Nephron progenitor cell (in vitro differentiated cells): Measurements from ENCODE around the gene NUDT21.

ENCODE experiments used
- DNase-seq: peaks from one replicate; pipeline ENCODE4 v3.0.0; 2021
- H3K27ac Mint-ChIP-seq: 2 replicates; pipeline ENCODE4 v1.8.0; 2021; ENCODE audit warnings: mild to moderate bottlenecking, moderate library complexity, mixed read lengths
- H3K27me3 Mint-ChIP-seq: 2 replicates; pipeline ENCODE4 v1.8.0; 2021; ENCODE audit warnings: mild to moderate bottlenecking, low read depth, mixed read lengths; ENCODE audit not compliant: poor library complexity
- H3K36me3 Mint-ChIP-seq: 2 replicates; pipeline ENCODE4 v1.8.0; 2021; ENCODE audit warnings: low read depth, mixed read lengths
- H3K4me1 Mint-ChIP-seq: 2 replicates; pipeline ENCODE4 v1.8.0; 2021; ENCODE audit warnings: mixed read lengths
- H3K4me3 Mint-ChIP-seq: 2 replicates; pipeline ENCODE4 v1.8.0; 2021; ENCODE audit warnings: mild to moderate bottlenecking, moderate library complexity, mixed read lengths
- H3K9me3 Mint-ChIP-seq: 2 replicates; pipeline ENCODE4 v1.8.0; 2021; ENCODE audit warnings: mild to moderate bottlenecking, moderate library complexity, mixed read lengths
- TF ChIP-seq, protein P1 (sequence below): fragments of 200-600 bp; sonication (generic); IDR thresholded peaks from 2 replicates; pipeline ENCODE4 v1.5.0; 2021; ENCODE audit warnings: antibody characterized with exemption

NUDT21 gene

DNA sequence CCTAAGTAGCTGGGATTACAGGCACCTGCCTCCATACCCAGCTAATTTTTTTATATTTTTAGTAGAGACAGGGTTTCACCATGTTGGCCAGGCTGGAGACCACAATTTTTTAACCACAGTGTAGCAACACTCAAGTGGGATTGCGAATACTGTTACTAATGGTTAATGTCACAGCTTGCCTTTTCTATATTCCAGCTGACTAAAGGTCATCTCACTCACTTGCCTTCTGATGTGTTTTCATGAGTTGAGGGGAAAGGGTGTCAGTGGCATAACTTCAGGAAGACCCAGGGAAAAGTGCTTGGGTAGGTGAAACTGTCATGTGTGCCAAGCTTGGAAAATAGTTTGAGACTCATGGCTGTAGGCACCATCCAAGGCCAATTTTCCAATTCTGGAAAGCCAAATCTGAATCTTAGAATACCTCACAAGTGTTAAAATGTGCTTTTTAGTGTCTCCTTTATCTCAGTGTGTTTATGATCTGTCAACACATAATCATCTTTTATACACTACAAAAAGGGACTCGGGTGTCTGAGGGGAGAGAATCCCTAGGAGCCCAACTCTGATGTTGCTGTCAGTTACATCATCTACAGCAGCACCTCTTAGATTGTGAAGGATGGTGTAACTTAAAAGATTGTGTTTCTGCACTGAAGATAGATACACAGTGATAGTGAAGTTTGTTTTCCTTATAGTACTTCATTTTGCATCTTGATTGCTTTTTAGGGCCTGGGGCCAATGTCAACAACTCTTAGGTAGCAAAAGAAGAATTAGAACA, 27.3 kb upstream of the NUDT21 start:
- H3K4me1 Mint-ChIP-seq = peaks cover 36% of the 10 kb centered on the region
- H3K9me3 Mint-ChIP-seq = no peaks in the 10 kb centered on the region

DNA sequence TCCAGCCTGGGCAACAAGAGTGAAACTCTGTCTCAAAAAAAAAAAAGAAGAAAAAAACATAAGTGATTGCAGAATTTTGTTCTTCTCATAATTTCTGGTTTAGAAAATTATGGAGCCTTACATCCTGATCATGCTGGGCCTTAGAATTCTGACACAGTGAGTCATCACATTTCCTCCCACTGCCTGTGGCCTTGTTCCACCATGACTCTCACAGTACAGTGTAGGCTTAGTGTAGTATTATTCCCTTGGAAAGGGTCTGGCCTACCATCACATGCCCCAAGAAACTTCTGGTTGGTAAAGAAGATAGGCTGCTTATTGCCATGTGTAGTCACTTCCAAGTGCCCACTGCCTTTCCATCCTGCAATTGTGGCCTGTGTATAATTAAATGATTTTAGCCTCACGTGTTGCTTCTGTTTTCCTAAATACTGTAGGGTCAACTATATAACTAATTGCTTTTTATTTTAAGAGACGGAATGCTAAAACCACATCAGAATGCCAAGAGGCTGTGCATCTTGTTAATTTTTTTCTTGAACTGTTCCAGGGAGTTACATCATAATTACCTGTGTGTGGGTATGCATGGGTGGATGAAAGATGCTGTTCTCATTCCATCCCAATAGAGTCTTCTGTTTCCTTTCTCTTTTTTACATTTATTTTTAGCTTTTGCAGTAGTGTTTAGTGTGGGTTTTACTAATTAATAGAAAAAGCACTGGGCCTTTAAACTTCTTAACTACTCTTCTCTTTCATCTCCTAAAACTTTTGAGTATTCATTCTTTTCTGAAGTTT, 26.2 kb upstream of the NUDT21 start:
- no peak overlapping the region for H3K27ac Mint-ChIP-seq

More for the DNA sequence above, 27.3 kb upstream of the NUDT21 start:
- H3K4me3 Mint-ChIP-seq = no peak overlapping the region
- H3K36me3 Mint-ChIP-seq = peaks cover 43% of the 10 kb centered on the region
- no peak for DNase-seq
- H3K27me3 Mint-ChIP-seq = no peaks in the 10 kb centered on the region
- TF ChIP-seq, protein P1, sequence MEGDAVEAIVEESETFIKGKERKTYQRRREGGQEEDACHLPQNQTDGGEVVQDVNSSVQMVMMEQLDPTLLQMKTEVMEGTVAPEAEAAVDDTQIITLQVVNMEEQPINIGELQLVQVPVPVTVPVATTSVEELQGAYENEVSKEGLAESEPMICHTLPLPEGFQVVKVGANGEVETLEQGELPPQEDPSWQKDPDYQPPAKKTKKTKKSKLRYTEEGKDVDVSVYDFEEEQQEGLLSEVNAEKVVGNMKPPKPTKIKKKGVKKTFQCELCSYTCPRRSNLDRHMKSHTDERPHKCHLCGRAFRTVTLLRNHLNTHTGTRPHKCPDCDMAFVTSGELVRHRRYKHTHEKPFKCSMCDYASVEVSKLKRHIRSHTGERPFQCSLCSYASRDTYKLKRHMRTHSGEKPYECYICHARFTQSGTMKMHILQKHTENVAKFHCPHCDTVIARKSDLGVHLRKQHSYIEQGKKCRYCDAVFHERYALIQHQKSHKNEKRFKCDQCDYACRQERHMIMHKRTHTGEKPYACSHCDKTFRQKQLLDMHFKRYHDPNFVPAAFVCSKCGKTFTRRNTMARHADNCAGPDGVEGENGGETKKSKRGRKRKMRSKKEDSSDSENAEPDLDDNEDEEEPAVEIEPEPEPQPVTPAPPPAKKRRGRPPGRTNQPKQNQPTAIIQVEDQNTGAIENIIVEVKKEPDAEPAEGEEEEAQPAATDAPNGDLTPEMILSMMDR = no peak
- no peak overlapping the region for H3K27ac Mint-ChIP-seq

DNA sequence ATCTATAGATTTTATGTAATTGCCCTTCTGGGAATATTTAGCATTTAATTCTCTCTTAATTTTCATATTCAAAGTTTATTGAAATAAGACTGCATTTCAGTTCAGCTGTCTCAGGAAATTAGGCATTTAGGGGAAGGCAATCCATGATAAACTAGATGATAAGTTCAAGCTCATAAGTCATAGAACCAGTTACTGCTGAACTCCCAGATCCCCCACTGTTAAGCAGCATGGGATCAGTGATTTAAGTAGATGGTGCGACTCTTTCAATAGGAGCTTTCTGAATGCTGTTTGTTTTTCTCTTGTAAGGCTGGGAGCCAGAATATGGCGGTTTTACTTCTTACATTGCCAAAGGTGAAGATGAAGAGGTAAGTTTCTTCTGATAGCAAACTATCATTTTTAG, 24.1 kb upstream of the NUDT21 start:
- Mint-ChIP-seq H3K27ac (no peak overlapping the region), H3K9me3 (no peaks in the 10 kb centered on the region)
- TF ChIP-seq, protein P1 = no peak

More for the DNA sequence above, 26.2 kb upstream of the NUDT21 start:
- H3K4me3 Mint-ChIP-seq = no peak overlapping the region
- DNase-seq = no peak
- no peaks in the 10 kb centered on the region for H3K9me3 Mint-ChIP-seq
- no peaks in the 10 kb centered on the region for H3K27me3 Mint-ChIP-seq
- peaks cover 28% of the 10 kb centered on the region for H3K4me1 Mint-ChIP-seq
- TF ChIP-seq, protein P1 = no peak
- H3K36me3 Mint-ChIP-seq = peaks cover 55% of the 10 kb centered on the region

DNA sequence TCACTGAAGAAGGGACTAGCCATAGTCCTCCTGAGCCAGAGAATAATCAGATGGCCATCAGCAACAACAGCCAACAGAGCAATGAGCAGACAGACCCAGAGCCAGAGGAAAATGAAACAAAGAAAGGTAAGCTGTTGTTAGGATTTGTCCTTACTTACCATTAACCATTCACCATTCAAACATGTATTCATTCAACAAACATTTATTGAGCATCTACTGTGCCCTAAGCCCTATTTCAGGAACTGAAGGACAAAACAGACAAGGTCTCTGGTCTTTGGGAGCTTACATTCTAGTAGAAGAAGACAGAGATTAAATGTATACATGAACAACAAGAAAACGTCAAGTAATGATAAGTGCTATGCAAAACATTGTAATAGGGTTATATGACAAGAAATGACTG, 19.5 kb upstream of the NUDT21 start:
- Mint-ChIP-seq H3K27me3 (no peaks in the 10 kb centered on the region), H3K4me3 (no peak overlapping the region), H3K4me1 (no peaks in the 10 kb centered on the region), H3K9me3 (no peaks in the 10 kb centered on the region), H3K27ac (no peak overlapping the region), H3K36me3 (peaks cover 78% of the 10 kb centered on the region)
- TF ChIP-seq, protein P1 = no peak
- DNase-seq = no peak

More for the DNA sequence above, 24.1 kb upstream of the NUDT21 start:
- Mint-ChIP-seq H3K36me3 (peaks cover 68% of the 10 kb centered on the region), H3K27me3 (no peaks in the 10 kb centered on the region), H3K4me1 (peaks cover 8% of the 10 kb centered on the region), H3K4me3 (no peak overlapping the region)
- DNase-seq = no peak

DNA sequence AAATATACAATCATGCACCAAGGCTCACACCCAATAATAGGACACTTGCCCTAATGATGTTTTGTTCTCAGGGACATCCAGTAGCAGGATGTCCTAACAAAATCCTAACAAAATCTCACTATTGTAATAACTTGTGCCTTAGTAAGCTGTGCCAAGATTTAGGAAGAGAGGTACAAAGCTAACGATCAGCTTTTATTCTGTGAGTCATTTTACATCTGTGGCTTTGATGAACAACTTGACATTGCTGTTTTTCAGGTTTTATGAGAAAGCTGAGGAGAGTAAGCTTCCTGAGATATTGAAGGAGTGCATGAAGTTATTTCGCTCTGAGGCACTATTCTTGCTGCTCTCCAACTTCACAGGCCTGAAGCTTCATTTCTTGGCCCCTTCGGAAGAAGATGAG, 19.1 kb upstream of the NUDT21 start:
- no peak overlapping the region for H3K27ac Mint-ChIP-seq
- H3K4me1 Mint-ChIP-seq = no peaks in the 10 kb centered on the region
- no peak for DNase-seq
- TF ChIP-seq, protein P1 = no peak
- no peaks in the 10 kb centered on the region for H3K27me3 Mint-ChIP-seq
- peaks cover 78% of the 10 kb centered on the region for H3K36me3 Mint-ChIP-seq
- H3K4me3 Mint-ChIP-seq = no peak overlapping the region
- no peaks in the 10 kb centered on the region for H3K9me3 Mint-ChIP-seq
